Caco-2 (cell line): ENCODE data around the gene RNGTT. TPM values are rescaled to one million over a fixed set of nuclear protein-coding genes. Genes with fewer than 3 reads are reported as not detected.

Source experiments
- BruUV-seq: library from RNA; stranded (reverse); fragments of 400-500 nt; replicated peaks from 2 replicates; lab custom pipeline; 2021; lab: Mats Ljungman, UMichigan
- CTCF ChIA-PET: fragments of 300-600 bp; sonication (Branson Sonifier 250); formaldehyde crosslinking; loops from one replicate; lab custom pipeline; 2022; ENCODE audit warnings: antibody characterized with exemption; lab: Charles Lee
- POLR2A ChIA-PET: fragments of 300-600 bp; sonication (Branson Sonifier 250); formaldehyde crosslinking; loops from one replicate; lab custom pipeline; 2022; ENCODE audit warnings: antibody characterized with exemption; lab: Charles Lee
- DNase-seq, 2 experiments: peaks; one replicate each; pipeline versions ENCODE4 v3.0.0 to v3.0.0-alpha.2; 2020 to 2022
- H3K27me3 ChIP-seq: replicated peaks from 2 replicates; pipeline ENCODE4 v1.6.0; 2011; ENCODE audit warnings: low read length; ENCODE audit not compliant: control insufficient read depth, insufficient read depth
- H3K36me3 ChIP-seq: 2 replicates; pipeline ENCODE4 v1.5.1; 2011; ENCODE audit warnings: low read length; ENCODE audit not compliant: control insufficient read depth, insufficient read depth
- H3K4me1 ChIP-seq: fragments of 250-450 bp; sonication (Bioruptor Pico); 2 replicates; pipeline ENCODE4 v1.5.1; 2020; ENCODE audit warnings: mild to moderate bottlenecking
- H3K4me3 ChIP-seq: 2 replicates; pipeline ENCODE4 v1.5.1; 2011; ENCODE audit warnings: low read depth, mild to moderate bottlenecking, control low read depth, low read length
- H3K9me3 ChIP-seq: fragments of 250-450 bp; sonication (Bioruptor Pico); 2 replicates; pipeline ENCODE4 v1.5.1; 2020; ENCODE audit warnings: mild to moderate bottlenecking, moderate library complexity
- H3K27ac Mint-ChIP-seq: one replicate; pipeline ENCODE4 v1.8.0; 2022; ENCODE audit warnings: mixed read lengths; ENCODE audit not compliant: unreplicated experiment
- H3K27me3 Mint-ChIP-seq: one replicate; pipeline ENCODE4 v1.8.0; 2022; ENCODE audit warnings: mixed read lengths; ENCODE audit not compliant: insufficient read depth, unreplicated experiment
- H3K36me3 Mint-ChIP-seq: one replicate; pipeline ENCODE4 v1.8.0; 2022; ENCODE audit warnings: mild to moderate bottlenecking, mixed read lengths; ENCODE audit not compliant: insufficient read depth, unreplicated experiment
- H3K4me1 Mint-ChIP-seq: one replicate; pipeline ENCODE4 v1.8.0; 2022; ENCODE audit warnings: low read depth, mixed read lengths; ENCODE audit not compliant: unreplicated experiment
- H3K4me3 Mint-ChIP-seq: one replicate; pipeline ENCODE4 v1.8.0; 2022; ENCODE audit warnings: mild to moderate bottlenecking, moderate library complexity, mixed read lengths; ENCODE audit not compliant: unreplicated experiment
- H3K9me3 Mint-ChIP-seq: one replicate; pipeline ENCODE4 v1.8.0; 2022; ENCODE audit warnings: mixed read lengths; ENCODE audit not compliant: unreplicated experiment
- intact Hi-C: fragments of 100-400 bp; cut with micrococcal nuclease; formaldehyde crosslinking; loops from one replicate; pipeline ENCODE4 v1.10.0; 2022; ENCODE audit not compliant: unreplicated experiment
- total RNA-seq: library from RNA; stranded (reverse); gene quantifications from 2 replicates; pipeline ENCODE4 v1.2.3, GENCODE V29; 2022
- TF ChIP-seq, protein P1 (sequence below), 2 experiments: fragments of 200-600 bp in 1 of 2; IDR thresholded peaks; 1 replicate in 1 of 2; 2 replicates in 1 of 2; pipeline versions ENCODE4 v1.5.1 to v1.8.0; 2011 to 2022; ENCODE audit warnings: antibody characterized with exemption in 1 of 2, control low read depth in 1 of 2, inconsistent platforms in 1 of 2, low read depth in 1 of 2, low read length in 1 of 2, mild to moderate bottlenecking in 1 of 2, moderate library complexity in 1 of 2; ENCODE audit not compliant: insufficient read depth in 1 of 2, severe bottlenecking in 1 of 2, unreplicated experiment in 1 of 2

Gene RNGTT
- total RNA-seq, 1 experiment from 2014 or later: 17.7 TPM

- intact Hi-C loops: no loop called here
- Histone ChIP-seq H3K9me3 (no peaks in the 10 kb centered on the region), H3K27me3 (no peaks in the 10 kb centered on the region), H3K4me1 (no peaks in the 10 kb centered on the region), H3K36me3 (no peaks in the 10 kb centered on the region), H3K4me3 (no peak overlapping the region)
- Mint-ChIP-seq H3K27me3 (no peaks in the 10 kb centered on the region), H3K4me1 (no peaks in the 10 kb centered on the region), H3K4me3 (no peak overlapping the region), H3K9me3 (peaks cover 10% of the 10 kb centered on the region), H3K27ac (no peak overlapping the region), H3K36me3 (no peaks in the 10 kb centered on the region)
- ChIA-PET CTCF (no interaction called here), POLR2A (no interaction called here)
- TF ChIP-seq, protein P1, sequence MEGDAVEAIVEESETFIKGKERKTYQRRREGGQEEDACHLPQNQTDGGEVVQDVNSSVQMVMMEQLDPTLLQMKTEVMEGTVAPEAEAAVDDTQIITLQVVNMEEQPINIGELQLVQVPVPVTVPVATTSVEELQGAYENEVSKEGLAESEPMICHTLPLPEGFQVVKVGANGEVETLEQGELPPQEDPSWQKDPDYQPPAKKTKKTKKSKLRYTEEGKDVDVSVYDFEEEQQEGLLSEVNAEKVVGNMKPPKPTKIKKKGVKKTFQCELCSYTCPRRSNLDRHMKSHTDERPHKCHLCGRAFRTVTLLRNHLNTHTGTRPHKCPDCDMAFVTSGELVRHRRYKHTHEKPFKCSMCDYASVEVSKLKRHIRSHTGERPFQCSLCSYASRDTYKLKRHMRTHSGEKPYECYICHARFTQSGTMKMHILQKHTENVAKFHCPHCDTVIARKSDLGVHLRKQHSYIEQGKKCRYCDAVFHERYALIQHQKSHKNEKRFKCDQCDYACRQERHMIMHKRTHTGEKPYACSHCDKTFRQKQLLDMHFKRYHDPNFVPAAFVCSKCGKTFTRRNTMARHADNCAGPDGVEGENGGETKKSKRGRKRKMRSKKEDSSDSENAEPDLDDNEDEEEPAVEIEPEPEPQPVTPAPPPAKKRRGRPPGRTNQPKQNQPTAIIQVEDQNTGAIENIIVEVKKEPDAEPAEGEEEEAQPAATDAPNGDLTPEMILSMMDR (IDR thresholded peaks at IDR 0.05; ENCODE audit: insufficient read depth in 1 of 2, low read depth in 1 of 2, low read length in 1 of 2, severe bottlenecking in 1 of 2, unreplicated experiment in 1 of 2): no peak
- no TSS peak for BruUV-seq
- no peak for DNase-seq
Observed at GRCh38 chr6:88655586-88655985, 307.8 kb downstream of the RNGTT start.

GRCh38 chr6:88653936-88654335 lies 309.5 kb downstream of the RNGTT start:
- DNase-seq: no peak
- Histone ChIP-seq H3K27me3 (no peaks in the 10 kb centered on the region), H3K4me1 (no peaks in the 10 kb centered on the region), H3K9me3 (no peaks in the 10 kb centered on the region), H3K4me3 (no peak overlapping the region), H3K36me3 (no peaks in the 10 kb centered on the region)
- intact Hi-C loops: no loop called here
- BruUV-seq: no TSS peak
- TF ChIP-seq, protein P1 (IDR thresholded peaks at IDR 0.05; ENCODE audit: insufficient read depth in 1 of 2, low read depth in 1 of 2, low read length in 1 of 2, severe bottlenecking in 1 of 2, unreplicated experiment in 1 of 2): no peak
- Mint-ChIP-seq H3K27ac (no peak overlapping the region), H3K27me3 (no peaks in the 10 kb centered on the region), H3K4me1 (no peaks in the 10 kb centered on the region), H3K36me3 (no peaks in the 10 kb centered on the region), H3K9me3 (peaks cover under 1% of the 10 kb centered on the region), H3K4me3 (no peak overlapping the region)
- ChIA-PET POLR2A (no interaction called here), CTCF (no interaction called here)

- Histone ChIP-seq H3K4me1 (no peaks in the 10 kb centered on the region), H3K27me3 (no peaks in the 10 kb centered on the region), H3K9me3 (no peaks in the 10 kb centered on the region), H3K36me3 (no peaks in the 10 kb centered on the region), H3K4me3 (no peak overlapping the region)
- no peak overlapping the region for H3K4me3 Mint-ChIP-seq
- no peaks in the 10 kb centered on the region for H3K36me3 Mint-ChIP-seq
- no peak for DNase-seq
- TF ChIP-seq, protein P1 (IDR thresholded peaks at IDR 0.05; ENCODE audit: insufficient read depth in 1 of 2, low read depth in 1 of 2, low read length in 1 of 2, severe bottlenecking in 1 of 2, unreplicated experiment in 1 of 2): no peak
- no peaks in the 10 kb centered on the region for H3K9me3 Mint-ChIP-seq
- no peak overlapping the region for H3K27ac Mint-ChIP-seq
- H3K27me3 Mint-ChIP-seq: no peaks in the 10 kb centered on the region
- intact Hi-C loops: no loop called here
- ChIA-PET POLR2A (no interaction called here), CTCF (no interaction called here)
- H3K4me1 Mint-ChIP-seq: no peaks in the 10 kb centered on the region
- no TSS peak for BruUV-seq
Observed at GRCh38 chr6:88651400-88651799, 312.0 kb downstream of the RNGTT start.
